Thoracic aorta (tissue), 2 donors: ENCODE measurements around the gene TEDC1. TPM values are rescaled to one million over a fixed set of nuclear protein-coding genes. Genes with fewer than 3 reads are reported as not detected.

Source experiments
- ATAC-seq: fragments of 150-250 bp; one replicate; pipeline ENCODE4 v1.8.0; 2017; ENCODE audit warnings: low read depth; ENCODE audit not compliant: insufficient number of reproducible peaks, low FRiP score
- DNase-seq: peaks from one replicate; pipeline ENCODE4 v3.0.0-alpha.2; 2020; ENCODE audit warnings: low spot score
- H3K27ac ChIP-seq, 2 donors: fragments of 200-600 bp; sonication (generic); 1 replicate in 1 of 2; 2 replicates in 1 of 2; pipeline ENCODE4 v1.5.1; 2016; ENCODE audit warnings: mild to moderate bottlenecking in 2 of 2, moderate library complexity in 2 of 2
- H3K27me3 ChIP-seq: fragments of 200-600 bp; sonication (generic); replicated peaks from 2 replicates; pipeline ENCODE4 v1.6.0; 2016; ENCODE audit warnings: mild to moderate bottlenecking; ENCODE audit not compliant: insufficient read depth
- H3K36me3 ChIP-seq: fragments of 200-600 bp; sonication (generic); one replicate; pipeline ENCODE4 v1.5.1; 2016
- H3K4me1 ChIP-seq, 2 donors: fragments of 200-600 bp; sonication (generic); 1 replicate in 1 of 2; 2 replicates in 1 of 2; pipeline versions ENCODE4 v1.5.1 to v1.6.0; 2016; ENCODE audit warnings: low read depth in 2 of 2, mild to moderate bottlenecking in 1 of 2; ENCODE audit not compliant: control insufficient read depth in 1 of 2
- H3K4me3 ChIP-seq: fragments of 200-600 bp; sonication (generic); 2 replicates; pipeline ENCODE4 v1.5.1; 2016; ENCODE audit warnings: mild to moderate bottlenecking
- H3K9me3 ChIP-seq: fragments of 200-600 bp; sonication (generic); 2 replicates; pipeline ENCODE4 v1.5.1; 2016
- total RNA-seq, 2 donors: library from RNA; depleted of rRNA; stranded (reverse); fragments of >200 nt; gene quantifications; one replicate each; pipeline versions ENCODE4 v1.1.0 to v1.2.3, GENCODE V29; 2016
- TF ChIP-seq, protein P1 (sequence below): fragments of 200-600 bp; sonication (generic); IDR thresholded peaks from one replicate; pipeline ENCODE4 v1.5.1; 2019; ENCODE audit warnings: antibody characterized with exemption

Gene TEDC1
- total RNA-seq, 2 donors from 2014 or later = 7.8 to 42.1 TPM

GRCh38 chr14:105527826-105528585, 37.0 kb downstream of the TEDC1 start:
- DNase-seq (no peak), ATAC-seq (no peak)
- Histone ChIP-seq H3K27ac (no peak overlapping the region), H3K4me3 (peak overlapping the region; percentile 78), H3K4me1 (peaks cover 23 to 25% of the 10 kb centered on the region in 2 donors), H3K36me3 (no peaks in the 10 kb centered on the region), H3K9me3 (no peaks in the 10 kb centered on the region), H3K27me3 (no peaks in the 10 kb centered on the region)
- TF ChIP-seq, protein P1, sequence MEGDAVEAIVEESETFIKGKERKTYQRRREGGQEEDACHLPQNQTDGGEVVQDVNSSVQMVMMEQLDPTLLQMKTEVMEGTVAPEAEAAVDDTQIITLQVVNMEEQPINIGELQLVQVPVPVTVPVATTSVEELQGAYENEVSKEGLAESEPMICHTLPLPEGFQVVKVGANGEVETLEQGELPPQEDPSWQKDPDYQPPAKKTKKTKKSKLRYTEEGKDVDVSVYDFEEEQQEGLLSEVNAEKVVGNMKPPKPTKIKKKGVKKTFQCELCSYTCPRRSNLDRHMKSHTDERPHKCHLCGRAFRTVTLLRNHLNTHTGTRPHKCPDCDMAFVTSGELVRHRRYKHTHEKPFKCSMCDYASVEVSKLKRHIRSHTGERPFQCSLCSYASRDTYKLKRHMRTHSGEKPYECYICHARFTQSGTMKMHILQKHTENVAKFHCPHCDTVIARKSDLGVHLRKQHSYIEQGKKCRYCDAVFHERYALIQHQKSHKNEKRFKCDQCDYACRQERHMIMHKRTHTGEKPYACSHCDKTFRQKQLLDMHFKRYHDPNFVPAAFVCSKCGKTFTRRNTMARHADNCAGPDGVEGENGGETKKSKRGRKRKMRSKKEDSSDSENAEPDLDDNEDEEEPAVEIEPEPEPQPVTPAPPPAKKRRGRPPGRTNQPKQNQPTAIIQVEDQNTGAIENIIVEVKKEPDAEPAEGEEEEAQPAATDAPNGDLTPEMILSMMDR = peak; percentile 89

DNA sequence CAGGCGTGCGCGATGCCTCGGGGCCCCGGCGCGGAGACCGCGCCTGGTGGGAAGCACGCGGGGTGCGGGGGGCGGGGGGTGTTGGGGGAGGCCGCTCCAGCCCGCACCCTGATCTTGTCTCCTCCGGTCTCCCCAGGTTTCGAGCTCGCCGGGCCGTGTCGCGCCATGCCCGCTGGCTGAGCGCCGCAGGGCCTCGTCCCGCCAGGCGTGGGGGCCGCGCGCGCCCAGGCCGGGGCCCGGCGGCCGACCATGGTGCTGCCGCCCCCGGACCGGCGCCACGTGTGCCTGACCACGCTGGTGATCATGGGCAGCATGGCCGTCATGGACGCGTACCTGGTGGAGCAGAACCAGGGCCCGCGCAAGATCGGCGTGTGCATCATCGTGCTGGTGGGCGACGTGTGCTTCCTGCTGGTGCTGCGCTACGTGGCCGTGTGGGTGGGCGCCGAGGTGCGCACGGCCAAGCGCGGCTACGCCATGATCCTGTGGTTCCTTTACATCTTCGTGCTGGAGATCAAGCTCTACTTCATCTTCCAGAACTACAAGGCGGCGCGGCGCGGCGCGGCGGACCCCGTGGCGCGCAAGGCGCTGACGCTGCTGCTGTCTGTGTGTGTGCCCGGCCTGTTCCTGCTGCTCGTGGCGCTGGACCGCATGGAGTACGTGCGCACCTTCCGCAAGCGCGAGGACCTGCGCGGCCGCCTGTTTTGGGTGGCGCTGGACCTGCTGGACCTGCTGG, 37.7 kb downstream of the TEDC1 start:
- DNase-seq (no peak), ATAC-seq (no peak)
- TF ChIP-seq, protein P1 = no peak
- Histone ChIP-seq H3K36me3 (no peaks in the 10 kb centered on the region), H3K27ac (no peak overlapping the region), H3K9me3 (no peaks in the 10 kb centered on the region), H3K4me1 (peaks cover 23 to 25% of the 10 kb centered on the region in 2 donors), H3K4me3 (peak overlapping the region; percentile 78), H3K27me3 (no peaks in the 10 kb centered on the region)

- DNase-seq = no peak
- ATAC-seq = no peak
These were observed 38.2 kb downstream of the TEDC1 start for GRCh38 chr14:105529319-105529568.

DNA sequence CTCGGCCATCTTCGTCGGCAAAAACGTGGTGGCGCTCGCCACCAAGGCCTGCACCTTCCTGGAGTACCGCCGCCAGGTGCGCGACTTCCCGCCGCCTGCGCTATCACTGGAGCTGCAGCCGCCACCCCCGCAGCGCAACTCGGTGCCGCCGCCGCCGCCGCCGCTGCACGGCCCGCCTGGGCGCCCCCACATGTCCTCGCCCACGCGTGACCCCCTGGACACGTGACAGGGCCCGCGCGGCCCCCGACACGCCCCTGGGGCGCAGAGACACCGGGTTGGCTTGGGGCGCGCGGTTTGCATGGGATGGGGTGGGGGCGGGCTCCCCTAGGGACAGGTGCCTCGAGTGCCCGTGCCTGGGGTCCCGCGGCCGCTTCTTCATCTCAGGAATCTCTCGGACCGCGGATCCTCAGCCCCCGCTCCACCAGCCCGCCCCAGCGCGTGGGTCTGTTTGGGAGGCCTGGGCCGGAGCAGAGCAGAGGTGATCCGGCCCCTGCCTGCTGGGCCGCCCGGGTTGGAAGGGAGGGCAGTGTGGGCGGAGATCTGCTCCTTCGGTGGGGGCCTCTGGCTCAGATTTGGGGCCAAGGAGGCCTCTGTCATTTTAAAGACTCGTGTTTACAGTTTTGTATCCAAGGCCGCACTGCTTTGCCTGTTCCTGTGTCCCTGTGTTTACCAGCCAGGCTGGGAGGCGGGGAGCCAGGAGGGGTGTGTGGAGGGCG, 38.7 kb downstream of the TEDC1 start:
- no peak for ATAC-seq
- DNase-seq = no peak
- TF ChIP-seq, protein P1 = no peak
- H3K36me3 ChIP-seq = no peaks in the 10 kb centered on the region
- H3K9me3 ChIP-seq = no peaks in the 10 kb centered on the region
- H3K27me3 ChIP-seq = no peaks in the 10 kb centered on the region
- H3K27ac ChIP-seq = no peak overlapping the region
- H3K4me1 ChIP-seq = peaks cover 23 to 25% of the 10 kb centered on the region in 2 donors
- H3K4me3 ChIP-seq = no peak overlapping the region

More at GRCh38 chr14:105529319-105529568, 38.2 kb downstream of the TEDC1 start:
- Histone ChIP-seq H3K4me1 (peaks cover 23 to 25% of the 10 kb centered on the region in 2 donors), H3K4me3 (peak overlapping the region; percentile 78), H3K9me3 (no peaks in the 10 kb centered on the region), H3K27ac (no peak overlapping the region), H3K36me3 (no peaks in the 10 kb centered on the region), H3K27me3 (no peaks in the 10 kb centered on the region)
- TF ChIP-seq, protein P1 = no peak
